GM19043 (cell line): ENCODE data around the gene S100B.

Source experiments
- ATAC-seq: cut with Tn5 transposase; IDR thresholded peaks from one replicate; pipeline ENCODE4 v1.9.1; 2021; ENCODE audit warnings: low read depth; ENCODE audit not compliant: unreplicated experiment

S100B gene

GRCh38 chr21:46562964-46563607, 41.8 kb downstream of the S100B start:
- no peak for ATAC-seq

DNA sequence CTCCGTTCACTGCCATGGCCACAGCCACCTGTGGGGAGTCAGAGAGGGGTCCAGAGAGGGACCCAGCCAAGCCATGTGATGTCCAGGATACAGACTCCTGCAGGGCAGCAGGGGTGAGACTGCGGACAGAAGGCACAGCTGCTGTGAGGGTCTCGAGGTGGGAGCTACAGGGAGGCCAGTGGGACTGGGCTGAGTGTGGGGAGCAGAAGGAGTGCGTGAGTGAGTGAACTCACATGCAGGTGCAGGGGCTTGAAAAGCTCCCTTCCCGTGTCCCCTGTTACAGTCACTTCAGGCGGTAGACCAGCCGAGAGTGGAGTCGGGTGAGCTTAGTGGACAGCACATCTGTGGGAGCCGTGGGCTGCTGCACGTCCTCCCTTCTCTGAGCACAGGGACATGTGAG, 42.4 kb downstream of the S100B start:
- no peak for ATAC-seq

DNA sequence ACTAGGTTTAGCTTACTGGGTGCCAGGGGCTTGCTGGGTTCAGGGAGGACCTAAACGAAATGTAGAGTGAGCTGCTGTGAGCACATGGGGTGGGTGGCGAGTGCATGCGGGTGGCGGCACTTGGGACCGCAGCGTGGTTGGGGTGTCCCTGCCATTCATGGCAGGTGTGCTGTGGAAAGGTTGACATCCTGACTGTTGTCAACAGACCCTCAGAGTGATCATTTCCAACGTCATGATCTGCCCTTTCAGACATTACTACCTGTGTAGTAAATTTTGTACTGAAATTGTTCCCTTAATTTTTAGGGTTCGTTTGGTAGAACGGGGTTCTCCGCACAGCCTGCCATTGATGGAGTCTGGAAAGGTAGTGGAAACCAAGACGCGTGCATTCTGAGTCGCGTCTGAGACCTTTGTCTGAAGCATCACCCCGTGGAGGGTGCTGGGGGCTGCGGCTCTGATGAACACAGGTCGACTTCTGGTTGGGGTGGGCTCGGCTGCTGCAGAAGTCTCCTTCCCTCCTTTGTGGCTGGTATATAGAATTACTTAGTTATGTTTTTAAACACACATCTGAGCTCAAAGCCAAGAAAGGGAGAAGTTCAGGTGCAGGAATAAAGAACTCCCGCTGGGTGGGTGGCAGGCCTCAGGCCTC, 43.3 kb downstream of the S100B start:
- ATAC-seq: no peak

DNA sequence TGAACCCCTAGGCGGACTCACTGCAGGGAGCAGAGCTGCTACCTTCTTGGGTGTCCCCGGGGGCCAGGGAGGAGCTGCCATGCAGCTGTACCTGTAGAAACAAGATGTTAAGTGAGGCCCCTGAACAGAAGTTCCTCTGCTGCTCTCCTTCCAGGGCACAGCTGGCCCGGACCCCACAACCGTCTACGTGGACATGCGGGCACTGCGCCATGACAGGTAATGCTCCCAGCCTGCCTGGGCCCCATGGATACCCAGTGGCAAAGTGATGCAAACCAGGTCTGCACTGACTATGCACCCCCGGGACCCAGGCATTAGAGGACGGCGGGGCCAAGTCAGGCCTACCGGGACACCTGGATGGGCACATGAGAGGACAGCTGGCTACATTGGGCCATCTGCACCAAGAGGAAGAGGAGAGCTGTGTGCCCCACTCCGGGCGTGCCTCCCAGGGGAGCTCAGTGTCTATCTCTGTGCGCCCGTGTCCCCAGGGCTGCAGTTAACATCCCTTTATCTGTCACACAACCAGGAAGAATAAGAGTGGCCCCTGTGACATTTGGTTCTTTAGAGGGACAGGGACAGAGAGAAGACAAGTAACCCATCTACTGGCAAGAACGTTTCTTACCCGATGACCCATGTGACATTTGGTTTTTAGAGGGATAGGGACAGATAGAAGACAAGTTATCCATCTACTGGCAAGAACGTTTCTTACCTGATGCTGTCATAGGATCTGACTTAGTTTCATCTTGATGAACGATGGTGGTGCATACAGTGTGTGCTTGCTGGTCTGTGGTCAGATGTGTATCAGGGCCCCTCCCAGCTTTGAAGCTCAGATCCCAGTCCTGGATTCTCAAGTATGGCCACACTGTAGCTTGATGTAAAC, 44.1 kb downstream of the S100B start:
- ATAC-seq: no peak

DNA sequence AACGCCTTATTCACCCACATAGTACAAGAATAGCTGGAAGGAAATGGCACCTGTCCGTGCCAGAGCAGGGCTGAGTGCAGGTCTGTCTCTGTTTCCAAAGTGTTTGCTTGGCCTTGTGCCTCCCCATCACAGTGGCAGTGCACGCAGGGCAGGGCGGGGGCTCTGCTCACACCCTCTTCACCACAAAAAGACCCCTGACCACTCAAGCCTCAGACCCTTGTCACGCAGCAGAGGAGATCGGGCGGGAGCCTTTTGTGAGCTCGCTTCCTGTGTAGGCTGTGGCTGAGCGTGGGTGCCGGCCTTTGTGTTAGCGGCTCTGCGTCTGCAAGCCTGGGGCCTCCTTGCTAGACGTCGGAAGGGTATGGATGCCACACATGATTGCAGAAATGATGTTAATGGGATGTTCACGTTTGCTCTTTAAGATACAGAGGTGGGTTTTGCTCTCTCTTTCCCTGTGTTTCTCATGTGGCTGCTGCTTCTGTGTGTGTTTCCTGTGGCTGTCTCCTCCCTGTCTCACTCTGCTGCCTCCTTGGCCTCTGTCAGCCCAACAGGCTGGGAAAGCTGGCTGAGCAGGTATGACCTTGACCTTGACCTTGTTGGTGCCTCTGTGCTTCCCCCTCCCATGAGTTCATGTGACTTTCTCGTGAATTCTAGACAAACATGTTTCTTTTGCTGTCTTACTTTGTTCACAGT, 45.4 kb downstream of the S100B start:
- ATAC-seq: no peak

DNA sequence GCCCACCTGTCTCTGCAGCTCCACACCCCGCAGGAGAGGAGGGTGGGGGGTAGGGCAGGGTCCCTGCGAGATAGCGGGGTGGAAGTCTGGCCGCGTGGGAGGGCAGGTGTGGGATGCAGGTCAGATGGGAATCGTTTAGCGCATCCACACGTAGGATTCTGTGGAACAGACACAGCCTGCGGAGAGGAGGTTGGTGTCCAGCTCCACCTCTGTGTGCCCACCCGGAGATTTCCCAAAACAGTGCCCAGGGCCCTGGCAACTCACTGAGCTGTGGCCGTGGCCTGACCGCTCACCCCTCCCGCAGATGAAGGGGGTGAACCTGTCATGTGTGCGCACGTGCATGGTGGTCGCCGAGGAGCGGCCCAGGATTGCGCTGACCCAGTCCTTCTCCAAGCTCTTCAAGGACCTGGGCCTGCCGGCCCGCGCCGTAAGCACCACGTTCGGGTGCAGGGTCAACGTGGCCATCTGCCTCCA, 46.9 kb downstream of the S100B start:
- ATAC-seq: no peak

DNA sequence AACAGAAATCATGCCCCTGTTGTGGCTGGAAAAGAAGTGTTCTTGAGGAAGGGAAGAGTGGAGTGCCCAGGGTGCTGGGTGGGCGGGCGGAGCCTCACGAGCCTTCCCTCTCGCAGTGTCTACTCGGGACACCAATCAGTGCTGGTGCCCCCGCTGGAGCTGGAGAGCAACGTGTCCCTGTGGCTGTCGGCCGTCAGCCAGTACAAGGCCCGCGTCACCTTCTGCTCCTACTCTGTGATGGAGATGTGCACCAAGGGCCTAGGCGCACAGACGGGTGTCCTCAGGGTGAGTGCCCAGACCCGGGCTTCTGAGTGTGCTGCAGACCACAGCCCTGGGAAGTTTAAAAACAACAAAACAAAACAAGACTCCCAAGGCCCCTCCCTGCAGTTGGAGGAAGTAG, 47.4 kb downstream of the S100B start:
- ATAC-seq: no peak

DNA sequence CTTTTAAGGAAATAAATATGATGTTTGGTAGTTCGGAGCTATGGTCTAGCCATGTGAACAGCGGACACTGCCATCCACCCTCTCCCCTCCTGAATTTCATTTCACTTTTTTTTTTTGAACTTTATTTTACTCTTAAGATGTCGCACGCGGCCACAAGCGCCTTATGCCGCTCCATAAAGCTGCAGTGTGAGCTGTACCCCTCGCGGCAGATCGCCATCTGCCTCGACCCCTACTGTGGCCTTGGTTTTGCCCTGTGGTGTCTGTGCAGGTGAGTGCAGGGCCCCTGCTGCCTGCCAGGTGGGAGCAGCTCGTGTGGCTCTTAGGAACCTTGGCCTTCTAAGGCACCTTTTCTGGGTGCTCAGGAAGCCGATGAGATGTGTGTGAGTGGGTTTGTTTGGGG, 48.1 kb downstream of the S100B start:
- ATAC-seq: no peak

DNA sequence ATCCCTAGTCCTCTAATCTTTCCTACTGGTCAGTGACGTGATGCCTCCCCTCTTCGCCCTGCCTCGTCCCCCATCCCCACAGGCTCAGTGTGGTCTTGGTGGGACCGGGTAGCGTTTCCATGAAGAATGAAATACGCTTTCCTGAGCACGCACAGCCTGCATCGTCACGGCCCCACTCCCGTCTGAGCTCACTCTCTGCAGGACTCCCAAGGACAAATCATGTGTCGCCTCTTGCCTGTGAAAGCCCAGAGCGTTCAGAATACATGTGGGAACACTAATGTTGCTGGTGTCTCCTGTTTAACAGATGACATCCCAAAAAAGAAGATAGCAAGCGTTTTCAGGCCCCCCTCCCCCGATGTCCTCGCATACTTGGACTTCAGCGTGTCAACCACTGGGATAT, 49.2 kb downstream of the S100B start:
- no peak for ATAC-seq

DNA sequence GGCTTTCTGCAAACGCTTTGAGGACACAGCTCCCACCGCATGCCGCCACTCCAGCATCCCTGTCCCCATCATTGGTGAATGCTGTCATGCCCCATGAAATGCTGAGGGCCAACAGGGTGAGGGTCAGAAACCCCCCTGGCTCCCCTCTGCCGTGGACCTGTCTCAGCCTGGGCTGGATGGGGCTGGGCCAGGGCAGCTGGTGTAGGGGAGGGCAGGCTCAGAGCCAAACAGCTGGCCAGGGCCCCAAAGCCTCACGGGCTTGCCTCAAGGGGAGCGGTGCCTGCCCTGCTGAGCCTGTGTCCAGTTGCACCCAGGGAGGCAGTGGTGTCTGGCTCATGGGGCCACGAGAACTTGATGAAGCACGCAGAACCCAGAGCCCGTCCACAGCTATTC, 49.7 kb downstream of the S100B start:
- no peak for ATAC-seq

- ATAC-seq: no peak
Measured at GRCh38 chr21:46554431-46555224, 50.3 kb downstream of the S100B start.

DNA sequence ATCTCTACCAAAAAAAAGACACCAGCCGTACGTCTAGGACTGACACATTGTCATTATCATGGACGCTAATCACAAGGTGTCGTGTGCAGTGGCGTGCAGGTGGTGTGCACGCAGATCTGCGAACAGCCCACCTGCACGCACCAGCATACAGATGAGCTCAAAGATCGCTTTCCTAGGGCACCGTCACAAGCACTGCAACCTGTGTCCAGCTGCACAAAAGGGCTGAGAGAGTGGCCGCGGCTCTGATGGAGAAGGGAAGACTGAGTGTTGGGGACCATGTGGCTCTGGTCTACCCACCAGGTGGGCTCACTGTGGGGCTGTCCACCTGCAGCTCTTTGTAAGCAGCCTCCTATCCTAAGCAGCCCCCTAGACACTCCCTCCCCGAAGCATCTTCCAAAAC, 50.9 kb downstream of the S100B start:
- no peak for ATAC-seq

DNA sequence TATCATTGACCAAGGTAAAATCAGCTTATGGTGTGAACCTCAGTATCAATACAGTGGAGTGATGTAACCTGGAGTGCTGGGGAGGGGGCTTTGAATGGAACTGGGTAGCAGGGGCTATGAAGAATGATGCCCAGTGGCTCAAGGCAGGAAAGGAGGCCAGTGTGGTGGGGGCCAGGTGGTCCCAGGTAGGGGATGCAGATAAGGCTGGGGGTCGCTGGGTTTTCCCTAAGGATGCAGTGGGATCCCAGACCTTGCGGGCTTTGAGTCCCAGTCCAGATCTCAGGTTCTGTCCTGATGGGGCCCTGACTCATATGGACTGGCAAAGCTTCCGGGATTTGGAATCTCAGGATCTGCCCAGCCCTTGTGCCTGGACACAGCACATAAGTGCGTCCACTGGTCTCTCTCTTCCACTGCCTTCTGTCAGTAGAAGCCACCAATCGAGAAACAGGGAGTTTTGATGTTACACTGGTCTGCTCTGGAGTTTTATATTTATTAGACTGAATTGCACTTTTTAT, 52.0 kb downstream of the S100B start:
- no peak for ATAC-seq

GRCh38 chr21:46552274-46552673, 52.6 kb downstream of the S100B start:
- ATAC-seq: no peak

DNA sequence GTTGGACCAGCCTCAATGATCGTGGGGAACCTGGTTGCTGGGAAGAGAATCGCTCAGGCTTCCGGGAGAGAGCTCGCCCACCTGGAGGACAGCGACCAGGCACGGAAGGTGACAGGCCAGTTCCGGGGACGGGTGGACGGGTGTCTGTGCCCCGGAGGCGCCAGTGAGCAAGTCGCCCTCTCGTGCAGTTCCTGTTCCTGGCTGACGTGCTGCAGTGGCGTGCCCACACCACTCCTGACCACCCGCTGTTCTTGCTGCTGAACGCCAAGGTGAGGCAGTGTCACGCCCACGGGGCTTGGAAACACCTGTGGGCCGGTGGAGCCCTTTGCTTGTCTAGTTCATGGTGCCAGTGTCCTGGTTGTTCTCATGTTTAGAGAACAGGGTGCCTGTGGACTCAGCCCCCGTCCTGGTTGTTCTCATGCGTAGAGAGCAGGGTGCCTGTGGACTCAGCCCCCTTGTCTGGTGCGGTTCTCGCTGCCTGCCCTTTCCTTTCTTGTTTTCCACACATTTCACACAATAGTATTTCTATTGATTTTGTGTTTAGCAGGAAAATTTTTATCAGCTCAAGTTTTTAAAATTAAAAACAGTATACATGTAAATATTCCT, 53.1 kb downstream of the S100B start:
- no peak for ATAC-seq

GRCh38 chr21:46550116-46550941, 54.6 kb downstream of the S100B start:
- no peak for ATAC-seq

- ATAC-seq: no peak
Measured at GRCh38 chr21:46549650-46550049, 55.2 kb downstream of the S100B start.
